Fibroblast of the conjunctiva (primary cell): ENCODE data around the gene B4GALT5.
A peak's percentile ranks its signal among the peaks of the same experiment; 100 is the strongest.

Experiments
- DNase-seq: peaks from one replicate; pipeline ENCODE4 v3.0.0-alpha.2; 2010; ENCODE audit warnings: low read depth

B4GALT5 gene

GRCh38 chr20:49700411-49701185 is 13.1 kb downstream of the B4GALT5 start:
- DNase-seq, result peak; percentile 68

DNA sequence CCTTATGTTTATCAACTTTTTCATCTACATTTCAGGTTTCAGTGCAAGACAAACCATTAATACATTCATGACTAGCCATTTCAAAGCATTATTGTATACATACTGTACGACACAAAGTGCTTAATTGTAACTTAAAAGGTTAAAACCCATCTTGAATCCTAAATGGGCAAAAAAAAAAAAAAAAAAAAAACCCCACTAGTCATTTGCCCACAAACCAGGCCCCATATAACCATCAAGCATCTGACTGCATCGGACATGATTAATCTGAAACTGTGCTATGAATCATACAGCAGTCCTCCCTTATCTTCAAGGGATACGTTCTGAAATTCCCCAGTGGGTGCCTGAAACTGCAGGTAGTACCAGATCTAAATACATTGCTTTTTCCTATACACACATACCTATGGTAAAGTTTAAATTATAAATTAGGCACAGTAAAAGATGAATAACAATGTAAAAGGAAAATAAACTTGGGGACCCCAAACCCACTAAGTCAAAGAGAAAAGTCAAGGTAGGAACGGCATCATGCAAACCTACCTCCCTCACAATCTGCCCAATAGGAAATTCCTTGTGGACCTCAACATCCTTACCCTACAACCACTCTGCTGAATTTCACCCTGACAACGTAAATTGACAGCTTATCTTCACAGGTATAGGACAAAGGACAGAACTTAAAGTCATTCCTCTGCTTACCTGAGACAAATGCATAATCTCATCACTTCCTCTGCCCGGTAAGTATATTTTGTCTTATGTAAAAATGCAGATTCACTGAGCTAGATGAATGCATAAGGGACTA is 14.3 kb downstream of the B4GALT5 start:
- DNase-seq, result no peak

GRCh38 chr20:49698477-49698876 is 15.2 kb downstream of the B4GALT5 start:
- DNase-seq, result no peak

GRCh38 chr20:49697071-49697470 is 16.6 kb downstream of the B4GALT5 start:
- DNase-seq, result no peak

DNA sequence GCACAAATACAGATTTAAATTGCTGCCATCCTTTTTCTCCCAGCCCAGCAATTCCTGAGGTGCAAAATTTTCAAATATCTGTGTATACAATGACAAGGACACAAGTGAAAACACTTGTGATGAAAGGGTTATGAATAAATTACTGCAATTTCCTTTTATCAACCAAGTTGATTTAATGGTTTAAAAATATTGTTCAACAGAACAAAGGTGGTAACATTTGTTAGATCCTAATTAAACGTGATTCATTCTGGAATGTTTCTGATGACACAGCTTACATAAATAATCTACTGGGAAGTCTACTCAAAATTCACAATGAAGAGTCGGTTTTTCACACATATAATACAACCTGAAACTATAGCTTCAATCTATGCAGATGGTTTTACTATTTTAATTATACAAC is 17.1 kb downstream of the B4GALT5 start:
- DNase-seq, result no peak

- no peak for DNase-seq
Measured at GRCh38 chr20:49695830-49696229, 17.8 kb downstream of the B4GALT5 start.

DNA sequence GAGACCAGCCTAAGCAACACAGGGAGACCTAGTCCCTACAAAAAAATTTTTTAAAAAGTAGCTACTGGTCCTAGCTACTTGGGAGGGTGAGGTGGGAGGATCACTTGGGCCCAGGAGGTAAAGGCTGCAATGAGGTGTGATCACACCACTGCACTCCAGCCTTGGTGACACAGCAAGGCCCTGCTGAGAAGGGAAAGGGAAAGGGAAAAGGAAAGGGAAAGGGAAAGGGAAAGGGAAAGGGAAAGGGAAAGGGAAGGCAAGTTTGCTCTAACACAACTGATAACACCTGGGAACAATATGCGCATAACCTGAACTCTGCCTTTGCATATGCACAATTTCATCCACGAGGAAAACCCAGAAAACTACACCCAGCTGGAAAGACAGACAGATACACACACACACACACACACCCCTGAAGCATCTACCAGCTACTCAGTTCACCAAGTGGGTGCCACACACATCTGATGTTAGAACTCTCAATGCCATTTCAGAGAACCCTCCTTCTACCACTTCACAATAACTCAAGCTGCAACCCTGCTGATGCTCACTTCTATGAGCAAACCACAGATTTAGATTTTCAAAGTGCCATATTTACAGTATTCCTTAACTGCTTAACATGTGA is 19.1 kb downstream of the B4GALT5 start:
- DNase-seq, result no peak

DNA sequence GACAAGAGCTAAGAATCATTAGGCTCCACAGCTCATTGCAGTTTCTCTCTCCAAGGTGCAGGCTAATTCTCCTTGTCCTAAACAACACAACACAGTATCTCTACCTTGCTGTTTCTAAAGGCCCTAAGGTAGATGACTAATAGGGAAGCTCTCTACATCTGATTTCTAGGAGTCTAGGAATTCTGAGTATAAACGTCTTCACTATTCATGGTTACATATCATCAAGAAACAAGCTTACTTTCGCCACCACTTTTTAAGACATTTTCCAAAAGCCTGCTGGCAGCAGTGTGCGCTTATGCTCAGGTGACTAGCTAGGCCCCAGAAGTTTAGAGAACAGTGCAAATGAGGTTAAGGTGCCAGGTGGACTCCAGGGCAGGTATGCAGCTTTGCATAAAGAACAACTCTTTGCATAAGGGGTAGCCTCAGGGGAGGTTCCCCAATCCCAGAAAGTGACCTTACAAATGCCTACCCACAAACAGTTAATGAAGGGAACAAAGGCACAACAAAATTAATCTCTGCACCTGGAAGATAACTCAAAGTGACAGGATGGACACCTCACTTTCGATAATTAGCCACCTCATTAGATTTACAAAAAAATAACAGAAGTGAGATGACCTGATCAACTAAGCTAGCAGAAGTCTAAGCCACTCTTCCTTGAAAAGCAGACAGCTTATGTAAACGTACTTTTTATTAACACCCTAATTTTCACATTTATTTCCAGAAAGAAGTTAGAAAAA is 20.1 kb downstream of the B4GALT5 start:
- DNase-seq, result no peak

DNA sequence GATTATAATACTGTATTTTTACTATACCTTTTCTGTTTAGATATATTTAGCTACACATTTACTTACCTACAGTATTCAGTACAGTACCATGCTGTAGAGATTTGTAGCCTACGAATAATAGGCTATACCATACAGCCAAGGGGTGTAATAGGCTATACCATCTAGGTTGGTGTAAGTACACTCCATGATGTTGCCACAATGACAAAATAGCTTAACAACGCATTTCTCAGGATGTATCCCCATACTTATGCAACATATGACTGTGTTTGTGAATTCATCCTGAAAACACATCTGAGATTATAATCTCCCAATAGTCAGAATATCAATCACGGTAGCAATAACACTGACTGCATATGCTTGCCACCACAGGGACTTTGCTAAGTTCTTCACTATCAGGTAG is 20.7 kb downstream of the B4GALT5 start:
- DNase-seq, result no peak

DNA sequence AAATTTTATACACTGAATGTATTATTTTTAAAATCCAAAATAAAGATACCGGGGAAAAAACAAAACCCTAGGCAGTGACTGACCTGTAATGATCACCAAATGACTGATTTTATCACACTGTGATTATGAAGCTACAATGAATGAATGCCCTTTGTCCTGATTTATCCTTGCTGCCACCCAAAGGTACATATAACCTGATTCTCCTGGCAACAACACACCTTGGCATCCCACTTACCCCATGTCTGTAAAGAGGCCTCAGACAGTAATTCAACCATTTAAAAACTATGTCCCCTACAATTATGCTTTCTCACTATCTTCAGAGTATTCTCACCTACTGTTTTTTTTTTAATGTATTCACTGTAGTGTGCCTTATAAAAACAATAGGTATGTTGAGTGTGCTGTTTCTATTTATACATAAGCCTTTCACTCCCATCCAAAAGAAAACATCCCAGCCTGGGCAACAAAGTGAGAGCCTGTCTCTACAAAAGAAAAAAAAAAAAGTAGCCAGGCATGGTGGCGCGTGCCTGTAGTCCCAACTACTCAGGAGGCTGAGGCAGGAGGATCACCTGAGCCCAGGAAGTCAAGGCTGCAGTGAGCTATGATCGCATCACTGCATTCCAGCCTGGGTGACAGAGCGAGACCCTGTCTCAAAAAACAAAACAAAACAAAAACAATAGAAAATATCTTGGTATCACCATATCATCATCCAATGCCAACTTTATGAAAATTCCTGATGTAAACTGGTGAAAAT is 21.7 kb downstream of the B4GALT5 start:
- no peak for DNase-seq

DNA sequence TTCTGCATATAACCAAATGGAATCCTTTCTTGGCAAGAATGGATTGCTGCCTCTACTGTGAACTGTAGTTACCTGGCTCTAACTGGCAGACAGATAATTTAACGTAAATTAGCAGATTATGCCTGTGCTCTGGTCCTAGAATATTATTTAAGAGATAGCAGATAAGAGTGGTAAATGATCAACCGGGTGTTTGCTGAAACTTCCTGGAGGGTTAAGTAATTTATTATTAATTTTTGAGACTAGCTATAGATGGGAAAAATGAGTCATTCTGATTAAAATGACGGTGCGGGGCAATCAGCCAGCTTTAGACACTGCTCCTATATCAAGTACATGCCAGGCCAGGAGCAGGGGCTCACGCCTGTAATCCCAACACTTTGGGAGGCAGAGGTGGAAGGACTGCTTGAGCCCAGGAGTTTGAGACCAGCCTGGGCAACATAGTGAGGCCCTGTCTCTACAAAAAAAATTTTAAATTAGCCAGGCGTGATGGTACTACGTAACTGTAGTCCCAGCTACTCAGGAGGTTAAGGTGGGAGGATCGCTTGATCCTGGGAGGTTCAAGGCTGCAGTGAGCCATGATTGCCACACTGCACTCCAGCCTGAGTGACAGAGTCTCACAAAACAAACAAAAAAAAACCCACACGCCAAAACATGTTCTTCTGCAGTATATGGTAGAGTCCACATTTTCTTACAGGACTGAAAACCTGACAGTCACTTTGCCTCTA is 22.6 kb downstream of the B4GALT5 start:
- DNase-seq, result peak; percentile 41

GRCh38 chr20:49687595-49688567 is 25.8 kb downstream of the B4GALT5 start:
- no peak for DNase-seq

GRCh38 chr20:49685809-49686208 is 27.9 kb downstream of the B4GALT5 start:
- peak; percentile 62 for DNase-seq

GRCh38 chr20:49685161-49685601 is 28.5 kb downstream of the B4GALT5 start:
- no peak for DNase-seq

- DNase-seq, result no peak
Measured at GRCh38 chr20:49684335-49684997, 29.2 kb downstream of the B4GALT5 start.

- DNase-seq, result no peak
Measured at GRCh38 chr20:49682798-49683197, 30.9 kb downstream of the B4GALT5 start.

- no peak for DNase-seq
Measured at GRCh38 chr20:49682278-49682677, 31.4 kb downstream of the B4GALT5 start.

DNA sequence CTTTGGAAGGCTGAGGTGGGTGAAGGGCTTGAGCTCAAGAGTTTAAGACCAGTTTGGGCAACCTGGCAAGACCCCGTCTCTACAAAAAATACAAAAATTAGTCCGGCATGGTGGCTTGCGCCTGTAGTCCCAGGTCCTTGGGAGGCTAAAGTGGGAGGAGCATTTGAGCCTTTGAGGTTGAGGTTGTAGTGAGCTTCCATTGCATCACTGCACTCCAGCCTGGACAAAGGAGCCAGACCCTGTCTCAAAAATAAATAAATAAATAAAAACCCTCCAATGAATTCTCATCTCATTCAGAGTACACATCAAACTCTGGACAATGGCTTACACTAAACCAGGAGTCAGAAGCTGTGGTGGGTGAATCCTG is 31.8 kb downstream of the B4GALT5 start:
- no peak for DNase-seq

GRCh38 chr20:49680484-49680883 is 33.2 kb downstream of the B4GALT5 start:
- DNase-seq, result no peak
